GM19467 (cell line): Measurements from ENCODE around the gene RIN3.
"Not testable (repeated sequence)": the region's sequence is repeated elsewhere in the genome, so short reads cannot be mapped to it uniquely, and the experiment has no call there.

Experiments used
- ATAC-seq: cut with Tn5 transposase; IDR thresholded peaks from one replicate; pipeline ENCODE4 v1.9.1; 2021; ENCODE audit warnings: mild to moderate bottlenecking, moderate library complexity; ENCODE audit not compliant: unreplicated experiment

RIN3 gene

DNA sequence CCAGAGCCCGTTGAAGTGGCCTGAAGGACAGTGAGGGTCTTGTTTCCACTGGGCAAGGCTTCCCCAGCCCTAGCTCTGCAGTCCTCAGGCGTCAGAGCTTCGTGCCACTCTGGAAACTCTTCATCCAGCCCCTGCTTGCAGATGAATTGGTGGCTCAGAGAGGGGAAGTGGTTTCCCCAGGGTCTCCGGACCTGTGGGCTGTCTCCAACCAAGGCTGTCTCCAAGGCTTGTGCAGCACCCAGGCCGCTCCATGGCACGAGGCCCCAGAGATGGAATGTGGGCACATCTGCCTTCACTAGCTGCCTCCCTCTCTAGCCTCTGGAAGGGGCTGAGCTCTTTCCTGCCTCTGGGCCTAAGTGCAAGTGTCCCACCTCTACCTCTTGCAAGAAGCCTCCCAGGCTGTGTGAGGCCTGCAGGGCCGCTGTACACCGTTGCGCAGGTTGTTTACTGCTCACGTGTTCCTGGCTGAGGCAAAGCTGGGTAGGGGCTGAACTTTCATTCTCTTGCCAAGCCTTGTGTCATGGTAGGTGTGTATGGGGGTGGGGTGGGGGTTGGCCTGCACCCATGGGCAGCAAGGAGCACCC is 11.1 kb downstream of the RIN3 start:
- no peak for ATAC-seq

GRCh38 chr14:92525322-92526095 is 11.9 kb downstream of the RIN3 start:
- no peak for ATAC-seq

DNA sequence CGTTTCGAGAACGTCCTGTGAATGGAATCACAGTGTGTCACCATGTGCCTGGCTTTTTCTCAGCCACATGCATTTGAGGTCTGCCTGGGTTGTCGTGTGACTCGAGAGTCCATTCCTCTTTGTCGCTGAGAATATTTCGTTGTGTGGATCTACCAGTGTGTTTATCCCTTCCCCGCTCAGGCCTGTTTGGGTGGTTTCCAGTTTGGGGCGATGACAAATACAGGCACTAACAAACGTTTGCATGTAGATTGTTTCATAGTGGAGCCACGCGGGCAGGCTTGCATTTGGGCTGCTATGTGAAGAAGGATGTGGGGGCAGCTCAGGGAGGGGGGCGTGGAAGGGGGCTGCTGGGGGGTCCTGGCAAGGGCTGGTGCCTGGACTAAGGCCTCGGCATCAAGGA is 14.1 kb downstream of the RIN3 start:
- no peak for ATAC-seq

DNA sequence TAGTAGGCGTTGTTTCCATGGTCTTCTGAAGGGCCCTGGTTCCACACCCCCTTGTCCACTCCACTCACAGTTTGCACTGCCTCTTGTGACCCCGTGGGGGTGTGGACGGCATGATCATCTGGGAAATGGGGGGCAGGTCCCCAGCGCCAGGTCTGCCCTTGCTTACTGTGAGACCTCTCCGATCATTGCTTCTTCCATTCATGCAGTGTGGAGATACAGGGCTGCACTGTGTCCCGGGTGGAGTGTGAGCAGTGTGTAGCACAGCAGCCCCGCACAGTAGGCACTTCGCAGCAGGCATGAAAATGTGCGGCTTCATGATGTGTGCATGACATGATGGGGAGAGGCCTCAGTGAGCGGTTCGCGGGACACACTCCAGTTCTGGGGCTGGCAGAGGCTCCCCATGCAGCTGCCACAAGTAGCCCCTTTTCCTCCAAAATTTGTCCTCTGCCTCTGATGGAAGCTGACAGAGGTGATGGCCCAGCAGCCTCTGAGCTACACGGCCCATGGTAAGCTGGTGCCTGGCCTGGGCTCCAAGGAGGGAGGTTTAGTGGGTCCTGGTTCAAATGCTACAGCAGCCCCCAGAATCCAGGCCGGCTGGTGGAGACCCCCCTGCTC is 15.0 kb downstream of the RIN3 start:
- ATAC-seq = no peak

- no peak for ATAC-seq
These were observed 16.3 kb downstream of the RIN3 start for GRCh38 chr14:92529903-92530302.

- ATAC-seq = peak; percentile 48
These were observed 17.7 kb downstream of the RIN3 start for GRCh38 chr14:92531106-92531873.

GRCh38 chr14:92532490-92533163 is 19.0 kb downstream of the RIN3 start:
- no peak for ATAC-seq

DNA sequence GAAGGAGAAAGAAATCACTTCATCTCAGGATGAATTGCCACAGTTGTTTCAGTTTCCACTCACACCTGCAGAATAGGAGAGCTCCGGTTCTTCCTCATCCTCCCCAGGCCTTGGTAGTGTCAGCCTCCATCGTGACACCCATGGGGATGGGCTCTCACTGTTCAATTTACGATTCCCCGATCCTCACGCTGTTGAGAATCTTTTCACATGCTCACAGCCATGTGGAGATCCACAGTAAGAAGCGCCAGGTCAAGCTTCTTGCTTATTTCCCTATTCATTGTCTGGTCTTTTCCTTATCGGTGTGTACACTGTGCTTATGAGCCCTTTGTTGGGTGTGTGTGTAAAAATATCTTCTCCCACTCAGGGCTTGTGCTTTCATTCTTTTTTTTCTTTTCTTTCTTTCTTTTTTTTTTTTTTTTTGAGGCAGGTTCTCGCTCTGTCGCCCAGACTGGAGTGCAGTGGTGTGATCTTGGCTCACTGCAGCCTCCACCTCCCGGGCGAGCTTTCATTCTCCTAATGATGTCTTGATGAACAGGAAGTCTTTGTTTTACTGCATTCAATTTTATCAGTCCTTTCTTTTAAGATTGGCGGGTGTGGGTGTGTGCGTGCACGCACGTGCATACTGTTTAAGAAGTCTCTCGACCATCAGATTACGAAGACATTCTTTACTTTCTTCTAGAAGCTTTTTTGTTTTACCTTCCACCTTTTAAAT is 21.5 kb downstream of the RIN3 start:
- no peak for ATAC-seq

DNA sequence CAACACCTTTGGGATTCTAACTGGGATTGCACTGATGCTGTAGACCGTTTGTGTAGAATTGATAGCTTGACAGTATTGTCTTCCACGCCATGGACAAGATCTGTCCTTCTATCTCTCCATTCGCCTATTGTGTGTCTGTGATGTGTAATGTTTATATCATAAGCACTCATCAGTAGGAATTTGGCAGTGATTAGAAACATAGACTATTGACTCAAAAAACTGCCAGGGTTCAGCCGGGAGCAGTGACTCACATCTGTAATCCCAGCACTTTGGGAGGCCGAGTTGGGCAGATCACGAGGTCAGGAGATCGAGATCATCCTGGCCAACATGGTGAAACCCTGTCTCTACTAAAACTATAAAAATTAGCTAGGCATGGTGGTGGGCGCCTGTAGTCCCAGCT is 22.6 kb downstream of the RIN3 start:
- not testable (repeated sequence) for ATAC-seq

DNA sequence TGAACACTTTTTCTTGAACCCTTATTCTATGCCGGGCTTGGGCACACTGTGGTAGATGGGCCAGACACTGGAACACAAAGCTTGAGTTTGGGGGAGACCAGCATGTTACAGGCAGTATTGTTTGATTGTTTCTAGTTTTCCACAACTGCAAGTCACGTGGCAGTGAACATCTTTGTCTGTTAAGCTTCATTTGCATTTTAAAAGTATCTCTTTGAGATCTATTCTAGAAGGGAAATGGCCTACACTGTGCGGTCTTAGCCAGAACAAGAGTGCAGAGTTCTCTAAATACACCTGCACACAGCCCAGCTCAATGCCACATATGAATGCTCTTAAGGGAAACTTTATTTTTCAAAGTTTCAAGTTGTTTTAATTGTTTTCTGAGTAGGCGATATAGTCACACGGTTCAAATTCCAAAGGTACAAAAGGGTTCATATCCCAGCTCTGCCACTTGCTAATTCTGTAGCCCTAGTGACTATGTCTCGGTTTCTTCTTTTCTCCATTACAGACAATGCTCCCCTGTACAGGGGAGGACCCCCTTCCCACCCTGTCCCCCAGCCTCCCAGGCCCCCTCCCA is 24.9 kb downstream of the RIN3 start:
- ATAC-seq = peak; percentile 70

- ATAC-seq = no peak
These were observed 25.8 kb downstream of the RIN3 start for GRCh38 chr14:92539419-92539818.

DNA sequence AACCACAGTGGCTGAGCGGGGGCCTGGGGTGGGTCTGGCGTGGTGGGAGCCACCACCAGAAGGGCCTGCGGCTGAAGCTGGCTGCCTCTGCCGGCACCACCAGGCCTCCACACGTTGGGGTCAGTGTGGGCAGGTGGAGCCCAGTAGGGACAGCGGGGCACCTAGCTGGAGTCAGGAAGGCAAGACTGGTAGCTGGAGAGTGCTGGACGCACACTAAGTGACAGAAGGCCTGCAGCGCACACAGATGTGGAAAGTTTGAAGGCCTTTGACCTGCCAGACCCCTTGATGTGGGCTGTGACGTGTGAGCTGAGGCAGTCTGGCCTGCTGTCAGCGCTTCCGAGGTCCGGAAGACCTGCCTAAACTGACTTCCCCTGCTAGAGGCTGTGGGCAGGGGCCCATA is 26.3 kb downstream of the RIN3 start:
- no peak for ATAC-seq

- no peak for ATAC-seq
These were observed 27.0 kb downstream of the RIN3 start for GRCh38 chr14:92540472-92541048.

- ATAC-seq = no peak
These were observed 29.4 kb downstream of the RIN3 start for GRCh38 chr14:92542766-92543554.

- ATAC-seq = no peak
These were observed 30.6 kb downstream of the RIN3 start for GRCh38 chr14:92544051-92544720.

DNA sequence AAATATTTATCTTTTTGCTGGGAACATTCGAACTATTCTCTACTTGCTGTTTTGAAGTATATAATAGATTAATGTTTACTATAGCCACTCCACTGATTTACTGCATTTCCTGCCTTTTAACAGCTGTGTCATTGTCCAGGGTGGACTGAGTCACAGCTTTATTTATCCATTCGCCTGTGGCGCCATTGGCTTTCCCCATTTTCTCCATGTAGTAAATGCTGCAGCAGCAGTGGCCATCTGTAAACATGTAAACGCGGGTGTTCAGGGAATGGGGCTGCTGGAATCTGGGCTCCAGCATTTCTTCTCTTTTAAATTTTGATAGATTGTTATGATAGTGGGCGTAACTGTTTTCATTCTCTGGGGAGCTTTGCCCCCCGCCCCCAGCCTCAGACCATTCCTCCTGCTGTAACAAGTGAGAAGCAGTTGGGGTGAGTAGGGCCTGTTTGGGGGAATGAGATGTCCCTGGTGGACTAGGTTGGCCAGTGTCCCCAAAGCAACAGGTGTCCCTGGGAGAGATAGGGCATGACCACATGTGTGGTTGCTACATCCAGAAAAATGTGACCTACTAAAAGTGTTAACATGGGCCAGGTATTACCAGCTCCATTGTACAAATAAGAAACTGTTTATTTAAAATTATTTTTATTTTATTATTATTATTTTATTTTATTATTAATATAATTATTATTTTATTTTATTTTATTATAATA is 32.9 kb downstream of the RIN3 start:
- ATAC-seq = no peak

GRCh38 chr14:92549105-92549858 is 35.7 kb downstream of the RIN3 start:
- ATAC-seq = no peak
